SU-DHL-6 (cell line): ENCODE results near the gene KCNIP4.

ENCODE experiments used
- CTCF ChIP-seq: fragments of 200-600 bp; sonication (generic); IDR thresholded peaks from one replicate; pipeline ENCODE4 v1.5.1; 2017; ENCODE audit warnings: antibody characterized with exemption, mild to moderate bottlenecking, low read length, moderate library complexity; ENCODE audit not compliant: insufficient read depth, poor library complexity, severe bottlenecking
- EZH2phosphoT487 ChIP-seq: fragments of 200-600 bp; sonication (generic), shearing (Covaris generic); conservative IDR thresholded peaks from 2 replicates; pipeline ENCODE4 v1.6.1; 2018; ENCODE audit warnings: mild to moderate bottlenecking, antibody characterized with exemption, low read length, moderate library complexity, mixed read lengths

GRCh38 chr4:21697583-21697982 lies 251.0 kb downstream of the KCNIP4 start:
- TF ChIP-seq CTCF (no peak), EZH2phosphoT487 (no peak)
